GM18909 (cell line): ENCODE measurements around the gene MBOAT2.
A peak's percentile ranks its signal among the peaks of the same experiment; 100 is the strongest.
"Not testable (repeated sequence)": the region's sequence is repeated elsewhere in the genome, so short reads cannot be mapped to it uniquely, and the experiment has no call there.

Experiments used
- ATAC-seq: cut with Tn5 transposase; IDR thresholded peaks from one replicate; pipeline ENCODE4 v1.9.1; 2021; ENCODE audit warnings: mild to moderate bottlenecking; ENCODE audit not compliant: unreplicated experiment, poor library complexity

MBOAT2 gene

GRCh38 chr2:9003616-9004337, at the start of gene MBOAT2:
Gene MBOAT2, minus strand, starts transcription at chr2:9003684. Its CDS starts 70 bp downstream, at chr2:9003614.
- peak; percentile 92 for ATAC-seq

- ATAC-seq, result no peak
Observed at GRCh38 chr2:9052821-9053533, 49.5 kb upstream of the MBOAT2 start.

GRCh38 chr2:9051451-9051850, 48.0 kb upstream of the MBOAT2 start:
- not testable (repeated sequence) for ATAC-seq

- no peak for ATAC-seq
Observed at GRCh38 chr2:9050122-9050809, 46.8 kb upstream of the MBOAT2 start.

- ATAC-seq, result no peak
Observed at GRCh38 chr2:9045595-9045994, 42.1 kb upstream of the MBOAT2 start.

GRCh38 chr2:9043491-9043890, 40.0 kb upstream of the MBOAT2 start:
- not testable (repeated sequence) for ATAC-seq

GRCh38 chr2:9037166-9037565, 33.7 kb upstream of the MBOAT2 start:
- ATAC-seq, result no peak

GRCh38 chr2:9033385-9034168, 30.1 kb upstream of the MBOAT2 start:
- no peak for ATAC-seq

- no peak for ATAC-seq
Observed at GRCh38 chr2:9032536-9033255, 29.2 kb upstream of the MBOAT2 start.

GRCh38 chr2:9032121-9032520, 28.6 kb upstream of the MBOAT2 start:
- ATAC-seq, result no peak

- no peak for ATAC-seq
Observed at GRCh38 chr2:9031246-9031645, 27.8 kb upstream of the MBOAT2 start.

- no peak for ATAC-seq
Observed at GRCh38 chr2:9030841-9031240, 27.4 kb upstream of the MBOAT2 start.

- no peak for ATAC-seq
Observed at GRCh38 chr2:9030190-9030589, 26.7 kb upstream of the MBOAT2 start.

- ATAC-seq, result no peak
Observed at GRCh38 chr2:9029721-9030120, 26.2 kb upstream of the MBOAT2 start.

- no peak for ATAC-seq
Observed at GRCh38 chr2:9027884-9028283, 24.4 kb upstream of the MBOAT2 start.

- no peak for ATAC-seq
Observed at GRCh38 chr2:9025746-9026145, 22.3 kb upstream of the MBOAT2 start.

GRCh38 chr2:9024575-9024974, 21.1 kb upstream of the MBOAT2 start:
- no peak for ATAC-seq

GRCh38 chr2:9021563-9022211, 18.2 kb upstream of the MBOAT2 start:
- ATAC-seq, result no peak

- ATAC-seq, result no peak
Observed at GRCh38 chr2:9020267-9020666, 16.8 kb upstream of the MBOAT2 start.
